T-cell (primary cell): ENCODE data around the gene EFCAB12. TPM values are rescaled to one million over a fixed set of nuclear protein-coding genes. Genes with fewer than 3 reads are reported as not detected.
"Not testable (repeated sequence)": the region's sequence is repeated elsewhere in the genome, so short reads cannot be mapped to it uniquely, and the experiment has no call there.

ENCODE experiments used
- ATAC-seq, 4 experiments: fragments of 200-7000 bp in 3 of 4; fragments of 150-1000 bp in 1 of 4; cut with Tn5 transposase; replicated peaks in 1 of 4; 1 replicate in 3 of 4; 2 replicates in 1 of 4; pipeline ENCODE4 v1.10.0; 2021; ENCODE audit warnings: moderate library complexity in 3 of 4, mild to moderate bottlenecking in 2 of 4, moderate number of reproducible peaks in 1 of 4
- CTCF ChIA-PET, 2 donors: fragments of 300-600 bp; sonication (Branson Sonifier 250); formaldehyde crosslinking; loops; one replicate each; lab custom pipeline; 2022; ENCODE audit warnings: antibody characterized with exemption in 2 of 2; lab: Charles Lee
- POLR2A ChIA-PET, 2 donors: fragments of 300-600 bp; sonication (Branson Sonifier 250); formaldehyde crosslinking; loops; one replicate each; lab custom pipeline; 2022; ENCODE audit warnings: antibody characterized with exemption in 2 of 2; lab: Charles Lee
- DNase-seq, 35 experiments: peaks; one replicate each; pipeline versions ENCODE4 v3.0.0 to v3.0.0-alpha.2; 2013 to 2023
- H3K27ac ChIP-seq: one replicate; pipeline ENCODE4 v1.5.1; 2013; ENCODE audit warnings: low read length
- H3K27me3 ChIP-seq, 2 experiments: replicated peaks in 1 of 2; 1 replicate in 1 of 2; 2 replicates in 1 of 2; pipeline versions ENCODE4 v1.6.1 to v1.7.0; 2013; ENCODE audit warnings: low read length in 1 of 2, mixed read lengths in 1 of 2; ENCODE audit not compliant: control insufficient read depth in 2 of 2, insufficient read depth in 2 of 2; ENCODE audit errors: extremely low read depth in 1 of 2
- H3K36me3 ChIP-seq, 2 donors: 1 replicate in 1 of 2; 2 replicates in 1 of 2; pipeline versions ENCODE4 v1.6.1 to v1.7.0; 2013; ENCODE audit warnings: low read length in 1 of 2; ENCODE audit not compliant: control insufficient read depth in 2 of 2, insufficient read depth in 1 of 2; ENCODE audit errors: extremely low read depth in 1 of 2
- H3K4me1 ChIP-seq, 2 experiments: 1 replicate in 1 of 2; 2 replicates in 1 of 2; pipeline versions ENCODE4 v1.6.1 to v1.7.0; 2013; ENCODE audit warnings: low read length in 2 of 2, mixed read lengths in 1 of 2; ENCODE audit not compliant: insufficient read depth in 2 of 2, control insufficient read depth in 1 of 2; ENCODE audit errors: extremely low read depth in 1 of 2
- H3K4me3 ChIP-seq, 2 donors: 1 replicate in 1 of 2; 2 replicates in 1 of 2; pipeline versions ENCODE4 v1.5.1 to v1.7.0; 2013; ENCODE audit warnings: mild to moderate bottlenecking in 2 of 2, low read length in 1 of 2, moderate library complexity in 1 of 2; ENCODE audit not compliant: control insufficient read depth in 1 of 2; ENCODE audit errors: extremely low read depth in 1 of 2
- H3K9me3 ChIP-seq: 2 replicates; pipeline ENCODE4 v1.7.0; 2013
- H3K27ac Mint-ChIP-seq, 2 donors: one replicate each; pipeline ENCODE4 v1.8.0; 2020 to 2021; ENCODE audit warnings: mild to moderate bottlenecking in 2 of 2, mixed read lengths in 2 of 2
- H3K27me3 Mint-ChIP-seq, 2 donors: one replicate each; pipeline ENCODE4 v1.8.0; 2021 to 2022; ENCODE audit warnings: mixed read lengths in 2 of 2
- H3K36me3 Mint-ChIP-seq: one replicate; pipeline ENCODE4 v1.8.0; 2021; ENCODE audit warnings: mixed read lengths
- H3K4me1 Mint-ChIP-seq, 3 donors: one replicate each; pipeline ENCODE4 v1.8.0; 2020 to 2022; ENCODE audit warnings: mixed read lengths in 3 of 3, mild to moderate bottlenecking in 1 of 3
- H3K4me3 Mint-ChIP-seq, 3 donors: one replicate each; pipeline ENCODE4 v1.8.0; 2020 to 2022; ENCODE audit warnings: mild to moderate bottlenecking in 3 of 3, mixed read lengths in 3 of 3, moderate library complexity in 3 of 3
- H3K9me3 Mint-ChIP-seq, 3 donors: one replicate each; pipeline ENCODE4 v1.8.0; 2020 to 2022; ENCODE audit warnings: mixed read lengths in 3 of 3
- WGBS: methylation state at CpG from one replicate; pipeline ENCODE4 v1.1.5; 2013; ENCODE audit warnings: missing lambda C conversion rate; ENCODE audit not compliant: insufficient coverage; 5-methylcytosine and 5-hydroxymethylcytosine counted together
- total RNA-seq, 35 experiments: library from RNA in 6 of 35; stranded (reverse) in 6 of 35; fragments of 120-200 nt in 1 of 35; gene quantifications; one replicate each; pipeline versions ENCODE4 v1.2.1 to v1.2.4 and lab custom pipeline; 2013 to 2026

The EFCAB12 gene
- total RNA-seq, 5 donors from 2014 or later (not counting 1 experiment from before 2014, with no cell fraction given): 1.2 to 2.7 (median 2.2) TPM

DNA sequence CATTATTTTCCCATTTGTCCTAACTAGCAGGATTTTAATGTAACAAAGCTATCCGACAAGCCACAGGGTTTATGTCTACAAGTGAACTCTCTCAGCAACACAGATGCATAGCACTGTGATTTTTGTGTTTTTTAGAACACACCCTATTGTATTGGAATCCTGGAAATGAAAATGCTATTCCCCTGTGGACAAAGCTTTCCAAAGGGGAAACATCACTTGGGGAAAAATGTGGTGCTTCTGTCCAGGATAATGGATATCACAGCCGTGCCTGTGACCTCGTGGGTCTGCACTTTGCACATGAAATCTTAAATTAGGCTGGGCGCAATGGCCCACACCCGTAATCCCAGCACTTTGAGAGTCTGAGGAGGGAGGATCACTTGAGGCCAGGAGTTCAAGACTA lies 60.6 kb downstream of the EFCAB12 start:
- no peak overlapping the region for H3K27ac Mint-ChIP-seq
- Histone ChIP-seq H3K4me3 (no peak overlapping the region), H3K27me3 (no peaks in the 10 kb centered on the region), H3K4me1 (no peaks in the 10 kb centered on the region), H3K9me3 (no peaks in the 10 kb centered on the region), H3K36me3 (no peaks in the 10 kb centered on the region), H3K27ac (no peak overlapping the region)
- no peak overlapping the region for H3K4me3 Mint-ChIP-seq
- 90% methylated on average over 4 of the region's 5 CpGs for WGBS
- POLR2A ChIA-PET: interaction anchor here in 1 of 2 donors (0.6 kb wide), 1 partner anchor 67 kb away, joined by 4 read pairs; no protein-coding TSS in a partner anchor
- H3K9me3 Mint-ChIP-seq: no peaks in the 10 kb centered on the region
- no peaks in the 10 kb centered on the region for H3K4me1 Mint-ChIP-seq
- CTCF ChIA-PET: no interaction called here
- no peaks in the 10 kb centered on the region for H3K27me3 Mint-ChIP-seq
- ATAC-seq: no peak
- DNase-seq: no peak
- no peaks in the 10 kb centered on the region for H3K36me3 Mint-ChIP-seq

DNA sequence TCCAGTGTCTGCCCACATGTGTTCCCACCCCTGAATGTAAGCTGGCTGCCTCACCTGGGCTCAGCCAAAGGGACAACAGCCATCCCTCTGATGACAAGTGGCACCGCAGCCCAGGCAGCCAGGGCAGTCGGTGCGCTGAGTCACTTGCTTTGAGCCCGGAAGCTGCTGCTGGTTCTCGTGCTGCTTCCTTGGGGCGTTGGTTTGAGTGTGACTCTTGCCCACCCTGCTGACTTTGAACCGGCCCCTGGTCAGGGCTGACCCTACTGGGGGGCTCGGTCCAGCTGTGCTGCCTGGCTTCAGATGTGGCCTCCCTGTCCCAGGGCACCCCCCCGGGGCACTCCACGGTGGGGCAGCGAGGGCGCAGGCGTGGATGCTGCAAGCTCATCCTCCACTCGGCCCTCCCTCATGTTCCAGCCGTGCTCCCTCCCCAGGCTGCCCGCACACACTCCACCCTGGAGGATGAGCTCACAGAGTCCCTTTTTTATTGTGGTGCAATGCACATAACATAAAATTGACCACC lies 62.1 kb downstream of the EFCAB12 start:
- Histone ChIP-seq H3K27ac (no peak overlapping the region), H3K9me3 (no peaks in the 10 kb centered on the region), H3K27me3 (no peaks in the 10 kb centered on the region), H3K4me3 (no peak overlapping the region), H3K36me3 (no peaks in the 10 kb centered on the region), H3K4me1 (no peaks in the 10 kb centered on the region)
- Mint-ChIP-seq H3K27me3 (no peaks in the 10 kb centered on the region), H3K4me3 (no peak overlapping the region), H3K27ac (no peak overlapping the region), H3K4me1 (no peaks in the 10 kb centered on the region), H3K9me3 (no peaks in the 10 kb centered on the region), H3K36me3 (no peaks in the 10 kb centered on the region)
- CTCF ChIA-PET: no interaction called here
- DNase-seq: no peak
- POLR2A ChIA-PET: no interaction called here
- WGBS: 89% methylated on average over 14 of the region's 16 CpGs
- ATAC-seq: no peak

DNA sequence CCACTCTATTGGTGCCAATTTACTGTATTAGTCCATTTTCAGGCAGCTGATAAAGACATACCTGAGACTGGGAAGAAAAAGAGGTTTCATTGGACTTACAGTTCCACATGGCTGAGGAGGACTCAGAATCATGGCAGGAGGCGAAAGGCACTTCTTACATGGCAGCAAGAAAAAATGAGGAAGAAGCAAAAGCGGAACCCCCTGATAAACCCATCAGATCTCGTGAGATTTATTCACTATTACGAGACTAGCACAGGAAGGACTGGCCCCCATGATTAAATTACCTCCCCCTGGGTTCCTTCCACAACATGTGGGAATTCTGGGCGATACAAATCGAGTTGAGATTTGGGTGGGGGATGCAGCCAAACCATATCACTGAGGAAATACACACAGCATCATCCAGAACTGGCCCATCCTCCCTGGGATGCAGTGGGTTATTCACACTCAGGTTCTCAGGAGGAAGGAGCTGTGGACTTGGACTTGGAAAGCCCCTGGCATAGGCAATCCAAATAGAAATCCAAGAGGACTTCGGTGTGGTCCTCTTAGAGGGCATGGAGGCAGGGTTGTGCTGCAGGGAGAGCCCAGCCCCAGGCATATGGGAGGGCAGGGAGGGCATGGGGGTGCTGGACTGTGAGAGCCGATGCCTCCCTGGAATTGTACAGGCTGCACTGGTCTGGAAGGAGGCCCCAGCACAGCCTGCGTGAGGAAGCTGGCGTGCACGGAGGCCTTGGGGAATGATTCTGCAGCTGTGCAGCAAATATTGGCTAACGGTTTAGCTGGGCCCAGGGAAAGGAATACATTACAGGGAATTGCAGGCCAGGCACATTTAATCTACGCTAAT lies 62.9 kb downstream of the EFCAB12 start:
- Histone ChIP-seq H3K4me1 (no peaks in the 10 kb centered on the region), H3K9me3 (no peaks in the 10 kb centered on the region), H3K36me3 (no peaks in the 10 kb centered on the region), H3K4me3 (no peak overlapping the region), H3K27me3 (no peaks in the 10 kb centered on the region), H3K27ac (no peak overlapping the region)
- DNase-seq: no peak
- Mint-ChIP-seq H3K4me3 (no peak overlapping the region), H3K27ac (no peak overlapping the region), H3K4me1 (no peaks in the 10 kb centered on the region), H3K36me3 (no peaks in the 10 kb centered on the region), H3K9me3 (no peaks in the 10 kb centered on the region), H3K27me3 (no peaks in the 10 kb centered on the region)
- ChIA-PET CTCF (no interaction called here), POLR2A (no interaction called here)
- ATAC-seq: no peak
- WGBS: 85% methylated on average over 7 of the region's 13 CpGs

DNA sequence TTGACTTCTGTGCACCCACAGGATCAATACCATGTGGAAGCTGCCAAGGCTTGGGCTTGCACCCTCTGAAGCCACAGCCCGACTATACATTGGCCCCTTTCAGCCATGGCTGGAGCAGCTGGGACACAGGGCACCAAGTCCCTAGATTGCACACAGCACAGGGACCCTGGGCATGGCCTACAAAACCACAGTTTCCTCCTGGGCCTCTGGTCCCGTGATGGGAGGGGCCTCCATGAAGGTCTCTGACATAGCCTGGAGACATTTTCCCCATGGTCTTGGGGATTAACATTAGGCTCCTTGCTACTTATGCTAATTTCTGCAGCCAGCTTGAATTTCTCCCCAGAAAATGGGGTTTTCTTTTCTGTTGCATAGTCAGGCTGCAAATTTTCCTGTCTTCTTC lies 63.6 kb downstream of the EFCAB12 start:
- H3K36me3 Mint-ChIP-seq, H3K27me3 ChIP-seq, H3K9me3 ChIP-seq, H3K4me1 Mint-ChIP-seq, H3K9me3 Mint-ChIP-seq, H3K36me3 ChIP-seq, ATAC-seq, CTCF ChIA-PET, H3K27me3 Mint-ChIP-seq, H3K27ac ChIP-seq, DNase-seq, H3K4me3 ChIP-seq, H3K4me3 Mint-ChIP-seq, H3K4me1 ChIP-seq, H3K27ac Mint-ChIP-seq: not testable (repeated sequence)
- WGBS: 22% methylated on average over 2 of the region's 2 CpGs
- POLR2A ChIA-PET: interaction anchor here in 1 of 2 donors (0.6 kb wide), 1 partner anchor 377 kb away, joined by 3 read pairs; no protein-coding TSS in a partner anchor

DNA sequence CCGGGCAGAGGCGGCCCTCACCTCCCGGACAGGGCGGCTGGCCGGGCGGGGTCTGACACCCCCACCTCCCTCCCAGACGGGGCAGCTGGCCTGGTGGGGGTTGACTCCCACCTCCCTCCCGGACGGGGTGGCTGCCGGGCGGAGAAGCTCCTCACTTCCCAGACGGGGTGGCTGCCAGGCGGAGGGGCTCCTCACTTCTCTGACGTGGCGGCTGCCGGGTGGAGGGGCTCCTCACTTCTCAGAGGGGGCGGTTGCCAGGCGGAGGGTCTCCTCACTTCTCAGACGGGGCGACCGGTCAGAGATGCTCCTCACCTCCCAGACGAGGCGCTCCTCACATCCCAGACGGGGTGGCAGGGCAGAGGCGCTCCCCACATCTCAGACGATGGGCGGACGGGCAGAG lies 65.1 kb downstream of the EFCAB12 start:
- H3K4me3 Mint-ChIP-seq, H3K36me3 ChIP-seq, H3K9me3 Mint-ChIP-seq, H3K4me1 ChIP-seq, H3K27ac Mint-ChIP-seq, DNase-seq, H3K9me3 ChIP-seq, POLR2A ChIA-PET, ATAC-seq, H3K36me3 Mint-ChIP-seq, CTCF ChIA-PET, H3K4me1 Mint-ChIP-seq, H3K27me3 Mint-ChIP-seq, H3K27ac ChIP-seq, H3K4me3 ChIP-seq: not testable (repeated sequence)
- 92% methylated on average over 15 of the region's 28 CpGs for whole genome bisulfite sequencing
- H3K27me3 ChIP-seq: peaks cover 0 to 12% of the 10 kb centered on the region in 2 experiments

DNA sequence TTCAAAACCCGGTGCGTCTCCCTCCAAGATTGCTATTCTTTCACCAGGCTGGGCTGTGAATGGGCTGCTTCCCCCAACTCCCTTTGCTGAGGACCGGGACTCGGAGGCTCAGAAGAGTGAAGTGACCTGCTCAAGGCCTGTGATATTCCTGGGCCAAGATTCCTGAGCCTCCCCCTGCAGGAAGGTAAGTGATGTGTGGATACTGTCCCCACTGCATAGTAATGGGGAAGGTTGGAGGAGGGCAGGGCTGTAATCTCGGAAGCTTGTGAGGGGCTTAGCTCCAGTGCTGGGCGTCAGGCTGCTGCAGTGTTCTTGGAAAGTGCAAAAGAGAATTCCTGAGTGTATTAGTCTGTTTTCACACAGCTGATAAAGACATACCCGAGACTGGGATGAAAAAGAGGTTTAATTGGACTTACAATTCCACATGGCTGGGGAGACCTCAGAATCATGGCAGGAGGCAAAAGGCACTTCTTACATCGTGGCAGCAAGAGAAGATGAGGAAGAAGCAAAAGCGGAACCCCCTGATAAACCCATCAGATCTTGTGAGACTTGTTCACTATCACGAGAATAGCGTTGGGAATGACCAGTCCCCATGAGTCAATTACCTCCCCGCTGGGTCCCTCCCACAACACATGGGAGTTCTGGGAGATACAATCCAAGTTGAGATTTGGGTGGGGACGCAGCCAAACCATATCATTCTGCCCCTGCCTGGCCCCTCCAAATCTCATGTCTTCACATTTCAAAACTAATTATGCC lies 67.6 kb downstream of the EFCAB12 start:
- whole genome bisulfite sequencing: 96% methylated on average over 6 of the region's 13 CpGs
- ATAC-seq (no peak), DNase-seq (no peak)
- no peak overlapping the region for H3K4me3 ChIP-seq
- ChIA-PET POLR2A (no interaction called here), CTCF (no interaction called here)
- H3K27ac Mint-ChIP-seq: no peak overlapping the region
- H3K9me3 ChIP-seq: no peaks in the 10 kb centered on the region
- no peaks in the 10 kb centered on the region for H3K9me3 Mint-ChIP-seq
- no peaks in the 10 kb centered on the region for H3K36me3 Mint-ChIP-seq
- H3K27me3 ChIP-seq: peaks cover 0 to 29% of the 10 kb centered on the region in 2 experiments
- H3K4me1 Mint-ChIP-seq: no peaks in the 10 kb centered on the region
- H3K4me3 Mint-ChIP-seq: no peak overlapping the region
- no peaks in the 10 kb centered on the region for H3K36me3 ChIP-seq
- no peak overlapping the region for H3K27ac ChIP-seq
- H3K4me1 ChIP-seq: no peaks in the 10 kb centered on the region
- H3K27me3 Mint-ChIP-seq: peaks cover 0 to 2% of the 10 kb centered on the region in 2 donors
